ENCODE data around the gene PLRG1.

PLRG1 gene

DNA sequence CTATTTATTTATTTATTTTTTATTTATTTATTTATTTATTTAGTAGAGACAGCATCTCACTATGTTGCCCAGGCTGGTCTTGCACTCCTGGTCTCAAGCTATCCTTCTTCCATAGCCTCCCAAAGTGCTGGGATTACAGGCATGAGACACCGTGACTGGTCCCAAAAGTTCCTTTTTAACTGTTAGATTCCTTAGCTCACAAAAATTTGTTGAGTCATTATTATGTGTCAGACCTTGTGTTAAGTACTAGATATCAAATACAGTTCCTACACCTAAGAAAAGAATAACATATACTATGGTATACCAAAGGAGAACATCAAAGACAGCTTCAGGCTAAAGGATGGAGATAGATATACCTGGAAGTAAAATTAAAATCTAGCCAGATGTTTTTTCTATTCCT is 28.7 kb upstream of the PLRG1 start:
- TF ChIP-seq, protein P1, sequence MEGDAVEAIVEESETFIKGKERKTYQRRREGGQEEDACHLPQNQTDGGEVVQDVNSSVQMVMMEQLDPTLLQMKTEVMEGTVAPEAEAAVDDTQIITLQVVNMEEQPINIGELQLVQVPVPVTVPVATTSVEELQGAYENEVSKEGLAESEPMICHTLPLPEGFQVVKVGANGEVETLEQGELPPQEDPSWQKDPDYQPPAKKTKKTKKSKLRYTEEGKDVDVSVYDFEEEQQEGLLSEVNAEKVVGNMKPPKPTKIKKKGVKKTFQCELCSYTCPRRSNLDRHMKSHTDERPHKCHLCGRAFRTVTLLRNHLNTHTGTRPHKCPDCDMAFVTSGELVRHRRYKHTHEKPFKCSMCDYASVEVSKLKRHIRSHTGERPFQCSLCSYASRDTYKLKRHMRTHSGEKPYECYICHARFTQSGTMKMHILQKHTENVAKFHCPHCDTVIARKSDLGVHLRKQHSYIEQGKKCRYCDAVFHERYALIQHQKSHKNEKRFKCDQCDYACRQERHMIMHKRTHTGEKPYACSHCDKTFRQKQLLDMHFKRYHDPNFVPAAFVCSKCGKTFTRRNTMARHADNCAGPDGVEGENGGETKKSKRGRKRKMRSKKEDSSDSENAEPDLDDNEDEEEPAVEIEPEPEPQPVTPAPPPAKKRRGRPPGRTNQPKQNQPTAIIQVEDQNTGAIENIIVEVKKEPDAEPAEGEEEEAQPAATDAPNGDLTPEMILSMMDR (IDR thresholded peaks at IDR 0.05; ENCODE audit: low read depth, low read length), result no peak
- no peak for DNase-seq
- Histone ChIP-seq H3K27me3 (ENCODE audit: insufficient read depth, low read depth, severe bottlenecking) (no peaks in the 10 kb centered on the region), H3K36me3 (no peaks in the 10 kb centered on the region), H3K27ac (no peak overlapping the region), H3K9me3 (ENCODE audit: severe bottlenecking) (no peaks in the 10 kb centered on the region), H3K4me3 (ENCODE audit: low read depth, low read length) (no peak overlapping the region)

GRCh38 chr4:154577324-154577723 is 27.1 kb upstream of the PLRG1 start:
- no peak overlapping the region for H3K27ac ChIP-seq
- TF ChIP-seq, protein P1 (IDR thresholded peaks at IDR 0.05; ENCODE audit: low read depth, low read length), result no peak
- H3K36me3 ChIP-seq, result no peaks in the 10 kb centered on the region
- no peaks in the 10 kb centered on the region for H3K9me3 ChIP-seq (ENCODE audit: severe bottlenecking)
- H3K4me3 ChIP-seq (ENCODE audit: low read depth, low read length), result no peak overlapping the region
- no peak for DNase-seq
- H3K27me3 ChIP-seq (ENCODE audit: insufficient read depth, low read depth, severe bottlenecking), result no peaks in the 10 kb centered on the region

DNA sequence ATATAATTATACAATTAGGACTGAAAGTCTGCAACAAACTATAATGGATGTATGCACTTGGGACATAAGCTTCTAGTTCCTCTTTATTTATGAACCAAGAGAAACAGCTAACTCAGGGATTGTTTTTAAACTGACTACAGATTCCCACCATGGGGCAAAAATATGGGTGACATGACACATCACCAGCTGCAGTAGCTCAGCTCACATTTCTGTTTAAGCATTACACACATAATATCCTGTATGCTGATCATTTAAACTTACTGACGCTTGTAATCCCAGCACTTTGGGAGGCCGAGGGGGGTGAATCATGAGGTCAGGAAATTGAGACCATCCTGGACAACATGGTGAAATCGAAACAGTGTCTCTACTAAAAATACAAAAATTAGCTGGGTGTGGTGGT is 24.1 kb upstream of the PLRG1 start:
- no peaks in the 10 kb centered on the region for H3K27me3 ChIP-seq (ENCODE audit: insufficient read depth, low read depth, severe bottlenecking)
- no peak overlapping the region for H3K27ac ChIP-seq
- no peaks in the 10 kb centered on the region for H3K36me3 ChIP-seq
- H3K9me3 ChIP-seq (ENCODE audit: severe bottlenecking), result no peaks in the 10 kb centered on the region
- TF ChIP-seq, protein P1 (IDR thresholded peaks at IDR 0.05; ENCODE audit: low read depth, low read length), result no peak
- no peak for DNase-seq
- no peak overlapping the region for H3K4me3 ChIP-seq (ENCODE audit: low read depth, low read length)

DNA sequence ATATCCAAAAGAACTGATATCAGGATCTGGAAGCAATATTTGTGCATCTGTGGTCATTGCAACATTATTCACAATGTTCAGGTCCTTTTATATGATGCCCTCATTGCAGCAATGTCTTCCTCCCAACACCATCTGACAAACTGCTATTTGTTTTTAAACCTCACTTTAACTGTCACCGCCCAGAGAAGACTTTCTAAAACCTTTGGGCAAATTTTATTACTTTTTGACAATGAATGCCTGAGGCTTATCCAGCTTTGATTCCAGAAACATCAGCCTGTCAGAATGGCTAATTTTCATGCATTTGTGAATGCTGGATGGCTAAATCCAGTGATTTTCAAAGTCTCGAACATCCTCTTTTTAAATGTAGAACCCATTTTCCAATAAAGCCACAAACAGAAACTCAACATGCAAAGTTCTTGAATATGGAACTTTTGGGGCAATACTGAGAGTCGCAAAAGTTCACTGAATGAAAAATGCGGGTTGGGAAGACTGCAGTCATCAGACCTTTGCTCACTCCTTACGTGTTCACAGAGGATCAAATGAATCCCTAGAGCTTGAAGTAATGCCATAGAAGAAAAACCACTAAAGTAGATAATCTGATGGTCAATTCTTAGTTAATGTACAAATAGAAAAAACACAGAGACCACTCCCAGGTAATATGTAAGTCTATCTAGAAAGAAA is 23.1 kb upstream of the PLRG1 start:
- H3K27me3 ChIP-seq (ENCODE audit: insufficient read depth, low read depth, severe bottlenecking), result no peaks in the 10 kb centered on the region
- DNase-seq, result no peak
- H3K27ac ChIP-seq, result no peak overlapping the region
- TF ChIP-seq, protein P1 (IDR thresholded peaks at IDR 0.05; ENCODE audit: low read depth, low read length), result no peak
- H3K36me3 ChIP-seq, result no peaks in the 10 kb centered on the region
- no peaks in the 10 kb centered on the region for H3K9me3 ChIP-seq (ENCODE audit: severe bottlenecking)
- no peak overlapping the region for H3K4me3 ChIP-seq (ENCODE audit: low read depth, low read length)

- Histone ChIP-seq H3K36me3 (no peaks in the 10 kb centered on the region), H3K9me3 (ENCODE audit: severe bottlenecking) (no peaks in the 10 kb centered on the region), H3K27ac (no peak overlapping the region), H3K4me3 (ENCODE audit: low read depth, low read length) (no peak overlapping the region), H3K27me3 (ENCODE audit: insufficient read depth, low read depth, severe bottlenecking) (no peaks in the 10 kb centered on the region)
- TF ChIP-seq, protein P1 (IDR thresholded peaks at IDR 0.05; ENCODE audit: low read depth, low read length), result no peak
- no peak for DNase-seq
Observed at GRCh38 chr4:154569584-154569983, 19.4 kb upstream of the PLRG1 start.

DNA sequence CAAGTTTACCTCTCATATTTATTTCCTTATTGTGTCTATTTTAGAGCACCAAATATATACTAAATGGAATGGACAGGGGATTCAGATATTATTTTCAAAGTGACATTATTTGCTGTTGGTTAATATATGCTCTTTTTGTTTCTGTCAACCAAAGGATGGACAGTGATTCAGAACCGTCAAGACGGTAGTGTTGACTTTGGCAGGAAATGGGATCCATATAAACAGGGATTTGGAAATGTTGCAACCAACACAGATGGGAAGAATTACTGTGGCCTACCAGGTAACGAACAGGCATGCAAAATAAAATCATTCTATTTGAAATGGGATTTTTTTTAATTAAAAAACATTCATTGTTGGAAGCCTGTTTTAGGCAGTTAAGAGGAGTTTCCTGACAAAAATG is 18.8 kb upstream of the PLRG1 start:
- H3K9me3 ChIP-seq (ENCODE audit: severe bottlenecking), result no peaks in the 10 kb centered on the region
- TF ChIP-seq, protein P1 (IDR thresholded peaks at IDR 0.05; ENCODE audit: low read depth, low read length), result no peak
- no peaks in the 10 kb centered on the region for H3K27me3 ChIP-seq (ENCODE audit: insufficient read depth, low read depth, severe bottlenecking)
- no peaks in the 10 kb centered on the region for H3K36me3 ChIP-seq
- H3K27ac ChIP-seq, result no peak overlapping the region
- no peak overlapping the region for H3K4me3 ChIP-seq (ENCODE audit: low read depth, low read length)
- no peak for DNase-seq
